Uterus (tissue), 4 donors: Measurements from ENCODE around the gene EXOSC7. TPM values are rescaled to one million over a fixed set of nuclear protein-coding genes. Genes with fewer than 3 reads are reported as not detected.
A peak's percentile ranks its signal among the peaks of the same experiment; 100 is the strongest.

ENCODE experiments used
- DNase-seq, 2 donors: peaks; one replicate each; pipeline ENCODE4 v3.0.0-alpha.2; 2019 to 2020
- H3K27ac ChIP-seq, 2 donors: fragments of 200-600 bp; sonication (generic); 1 replicate in 1 of 2; 2 replicates in 1 of 2; pipeline ENCODE4 v1.5.1; 2016 to 2018
- H3K27me3 ChIP-seq, 2 donors: fragments of 200-600 bp; sonication (generic); one replicate each; pipeline ENCODE4 v1.5.1; 2018 to 2019; ENCODE audit warnings: control low read depth in 1 of 2
- H3K36me3 ChIP-seq, 2 donors: fragments of 200-600 bp; sonication (generic); one replicate each; pipeline ENCODE4 v1.5.1; 2019; ENCODE audit warnings: control low read depth in 1 of 2
- H3K4me1 ChIP-seq, 2 donors: fragments of 200-600 bp; sonication (generic); one replicate each; pipeline ENCODE4 v1.5.1; 2018 to 2019; ENCODE audit warnings: control low read depth in 1 of 2
- H3K4me3 ChIP-seq, 2 donors: fragments of 200-600 bp; sonication (generic); 1 replicate in 1 of 2; 2 replicates in 1 of 2; pipeline ENCODE4 v1.5.1; 2018 to 2019; ENCODE audit warnings: mild to moderate bottlenecking in 1 of 2
- H3K9me3 ChIP-seq, 2 donors: fragments of 200-600 bp; sonication (generic); one replicate each; pipeline ENCODE4 v1.5.1; 2019; ENCODE audit warnings: control low read depth in 1 of 2
- POLR2A ChIP-seq, 2 donors: fragments of 450-650 bp; IDR thresholded peaks; one replicate each; pipeline ENCODE4 v1.6.1; 2016; ENCODE audit warnings: antibody characterized with exemption in 2 of 2, mild to moderate bottlenecking in 1 of 2, moderate library complexity in 1 of 2
- intact Hi-C: fragments of 100-400 bp; cut with DNase I; formaldehyde crosslinking; loops from one replicate; pipeline ENCODE4 v1.15.1; 2023; ENCODE audit warnings: low total_unique reads
- total RNA-seq, 4 donors: library from RNA; depleted of rRNA in 3 of 4; stranded (reverse); fragments of >200 nt in 3 of 4; gene quantifications; one replicate each; pipeline versions ENCODE4 v1.1.0 to v1.2.4, GENCODE V29; 2014 to 2023
- TF ChIP-seq, protein P1 (sequence below), 4 experiments: fragments of 200-600 bp in 2 of 4; fragments of 450-650 bp in 2 of 4; sonication (generic) in 2 of 4; IDR thresholded peaks; one replicate each; pipeline ENCODE4 v1.5.1; 2016 to 2019; ENCODE audit warnings: antibody characterized with exemption in 4 of 4, mild to moderate bottlenecking in 2 of 4, moderate library complexity in 1 of 4
- donor health status: DM: yes; HTN: yes; CAD: no.

Gene EXOSC7
- total RNA-seq, 4 donors from 2014 or later = 2.4 to 39.2 (median 30.0) TPM

- Histone ChIP-seq H3K4me3 (no peak overlapping the region), H3K9me3 (no peaks in the 10 kb centered on the region), H3K27ac (peak overlapping the region; percentile 35 to 54), H3K36me3 (no peaks in the 10 kb centered on the region), H3K27me3 (no peaks in the 10 kb centered on the region), H3K4me1 (no peaks in the 10 kb centered on the region)
- no peak for TF ChIP-seq POLR2A (IDR thresholded peaks at IDR 0.05)
- TF ChIP-seq, protein P1, sequence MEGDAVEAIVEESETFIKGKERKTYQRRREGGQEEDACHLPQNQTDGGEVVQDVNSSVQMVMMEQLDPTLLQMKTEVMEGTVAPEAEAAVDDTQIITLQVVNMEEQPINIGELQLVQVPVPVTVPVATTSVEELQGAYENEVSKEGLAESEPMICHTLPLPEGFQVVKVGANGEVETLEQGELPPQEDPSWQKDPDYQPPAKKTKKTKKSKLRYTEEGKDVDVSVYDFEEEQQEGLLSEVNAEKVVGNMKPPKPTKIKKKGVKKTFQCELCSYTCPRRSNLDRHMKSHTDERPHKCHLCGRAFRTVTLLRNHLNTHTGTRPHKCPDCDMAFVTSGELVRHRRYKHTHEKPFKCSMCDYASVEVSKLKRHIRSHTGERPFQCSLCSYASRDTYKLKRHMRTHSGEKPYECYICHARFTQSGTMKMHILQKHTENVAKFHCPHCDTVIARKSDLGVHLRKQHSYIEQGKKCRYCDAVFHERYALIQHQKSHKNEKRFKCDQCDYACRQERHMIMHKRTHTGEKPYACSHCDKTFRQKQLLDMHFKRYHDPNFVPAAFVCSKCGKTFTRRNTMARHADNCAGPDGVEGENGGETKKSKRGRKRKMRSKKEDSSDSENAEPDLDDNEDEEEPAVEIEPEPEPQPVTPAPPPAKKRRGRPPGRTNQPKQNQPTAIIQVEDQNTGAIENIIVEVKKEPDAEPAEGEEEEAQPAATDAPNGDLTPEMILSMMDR (IDR thresholded peaks at IDR 0.05) = no peak
- no peak for DNase-seq
- intact Hi-C loops = no loop called here
Observed at GRCh38 chr3:45054196-45054857, 78.3 kb downstream of the EXOSC7 start.

GRCh38 chr3:45055032-45055410 lies 79.0 kb downstream of the EXOSC7 start:
- TF ChIP-seq POLR2A (IDR thresholded peaks at IDR 0.05) = no peak
- TF ChIP-seq, protein P1 (IDR thresholded peaks at IDR 0.05) = no peak
- Histone ChIP-seq H3K4me1 (no peaks in the 10 kb centered on the region), H3K27ac (peak overlapping the region; percentile 35 to 54), H3K4me3 (no peak overlapping the region), H3K9me3 (no peaks in the 10 kb centered on the region), H3K36me3 (no peaks in the 10 kb centered on the region), H3K27me3 (no peaks in the 10 kb centered on the region)
- DNase-seq = no peak
- intact Hi-C loops = no loop called here

GRCh38 chr3:45055411-45056143 lies 79.5 kb downstream of the EXOSC7 start:
- no peak for DNase-seq
- peak overlapping the region; percentile 35 to 68 for H3K27ac ChIP-seq
- no peaks in the 10 kb centered on the region for H3K4me1 ChIP-seq
- TF ChIP-seq POLR2A (IDR thresholded peaks at IDR 0.05) = no peak
- TF ChIP-seq, protein P1 (IDR thresholded peaks at IDR 0.05) = no peak
- H3K27me3 ChIP-seq = no peaks in the 10 kb centered on the region
- no peaks in the 10 kb centered on the region for H3K9me3 ChIP-seq
- intact Hi-C loops = no loop called here
- no peak overlapping the region for H3K4me3 ChIP-seq
- H3K36me3 ChIP-seq = no peaks in the 10 kb centered on the region

DNA sequence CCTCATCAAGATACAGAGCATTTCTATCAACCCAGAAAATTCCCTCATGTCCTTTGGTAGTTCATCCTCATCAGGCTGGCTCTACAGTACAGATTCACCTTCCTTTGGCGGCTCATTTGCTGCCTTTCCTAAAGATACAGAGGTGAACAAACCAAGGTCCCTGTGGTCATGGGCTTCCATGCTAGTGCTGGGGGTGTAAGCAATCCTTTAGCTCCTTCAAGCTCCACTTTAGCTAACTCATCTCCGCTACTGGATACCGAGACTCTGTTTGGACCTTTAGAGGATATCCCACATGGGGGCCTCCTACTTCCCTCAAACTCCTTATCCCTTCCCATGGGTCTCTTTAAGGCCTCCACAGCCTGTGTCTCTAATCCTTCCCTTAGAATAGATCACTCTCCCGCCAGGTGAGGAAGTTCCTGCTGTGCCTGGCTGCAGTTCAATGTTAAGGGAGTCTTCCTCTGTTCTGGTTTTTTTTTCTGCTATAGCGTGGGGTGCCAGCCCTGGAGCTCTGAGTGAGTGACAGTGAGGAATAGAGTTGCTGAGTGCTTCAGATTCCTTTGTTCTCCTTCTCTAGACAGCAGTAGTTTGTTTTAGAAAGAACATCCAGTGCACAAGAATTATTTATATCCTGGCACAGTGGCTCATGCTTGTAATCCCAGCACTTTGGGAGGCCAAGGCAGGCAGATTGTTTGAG lies 80.7 kb downstream of the EXOSC7 start:
- no peaks in the 10 kb centered on the region for H3K9me3 ChIP-seq
- no peaks in the 10 kb centered on the region for H3K4me1 ChIP-seq
- H3K4me3 ChIP-seq = no peak overlapping the region
- no peak for DNase-seq
- no peaks in the 10 kb centered on the region for H3K36me3 ChIP-seq
- peak overlapping the region; percentile 50 to 68 for H3K27ac ChIP-seq
- TF ChIP-seq POLR2A (IDR thresholded peaks at IDR 0.05) = no peak
- TF ChIP-seq, protein P1 (IDR thresholded peaks at IDR 0.05) = no peak
- no peaks in the 10 kb centered on the region for H3K27me3 ChIP-seq
- intact Hi-C loops = no loop called here

DNA sequence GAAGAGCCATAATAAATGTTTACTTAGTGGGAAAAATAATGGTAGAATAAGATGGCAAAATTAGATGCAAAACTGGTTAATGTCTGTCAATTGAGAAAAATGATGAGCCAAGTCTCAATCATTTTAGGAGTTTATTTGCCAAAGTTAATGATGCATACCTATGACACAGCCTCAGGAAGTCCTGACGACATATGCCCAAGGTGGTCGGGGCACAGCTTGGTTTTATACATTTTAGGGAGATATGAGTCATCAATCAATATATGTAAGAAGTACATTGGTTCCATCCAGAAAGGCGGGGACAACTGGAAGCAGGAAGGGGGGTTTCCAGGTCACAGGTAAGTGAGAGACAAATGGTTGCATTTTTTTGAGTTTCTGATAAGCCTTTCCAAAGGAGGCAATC lies 81.5 kb downstream of the EXOSC7 start:
- TF ChIP-seq, protein P1 (IDR thresholded peaks at IDR 0.05) = no peak
- TF ChIP-seq POLR2A (IDR thresholded peaks at IDR 0.05) = no peak
- peak overlapping the region; percentile 50 to 68 for H3K27ac ChIP-seq
- intact Hi-C loops = no loop called here

More for the DNA sequence above, 81.5 kb downstream of the EXOSC7 start:
- no peaks in the 10 kb centered on the region for H3K9me3 ChIP-seq
- no peaks in the 10 kb centered on the region for H3K27me3 ChIP-seq
- no peaks in the 10 kb centered on the region for H3K36me3 ChIP-seq
- H3K4me3 ChIP-seq = no peak overlapping the region
- no peak for DNase-seq
- no peaks in the 10 kb centered on the region for H3K4me1 ChIP-seq
